ENCODE data around the gene ARHGAP4.
A peak's percentile ranks its signal among the peaks of the same experiment; 100 is the strongest.

Gene ARHGAP4

DNA sequence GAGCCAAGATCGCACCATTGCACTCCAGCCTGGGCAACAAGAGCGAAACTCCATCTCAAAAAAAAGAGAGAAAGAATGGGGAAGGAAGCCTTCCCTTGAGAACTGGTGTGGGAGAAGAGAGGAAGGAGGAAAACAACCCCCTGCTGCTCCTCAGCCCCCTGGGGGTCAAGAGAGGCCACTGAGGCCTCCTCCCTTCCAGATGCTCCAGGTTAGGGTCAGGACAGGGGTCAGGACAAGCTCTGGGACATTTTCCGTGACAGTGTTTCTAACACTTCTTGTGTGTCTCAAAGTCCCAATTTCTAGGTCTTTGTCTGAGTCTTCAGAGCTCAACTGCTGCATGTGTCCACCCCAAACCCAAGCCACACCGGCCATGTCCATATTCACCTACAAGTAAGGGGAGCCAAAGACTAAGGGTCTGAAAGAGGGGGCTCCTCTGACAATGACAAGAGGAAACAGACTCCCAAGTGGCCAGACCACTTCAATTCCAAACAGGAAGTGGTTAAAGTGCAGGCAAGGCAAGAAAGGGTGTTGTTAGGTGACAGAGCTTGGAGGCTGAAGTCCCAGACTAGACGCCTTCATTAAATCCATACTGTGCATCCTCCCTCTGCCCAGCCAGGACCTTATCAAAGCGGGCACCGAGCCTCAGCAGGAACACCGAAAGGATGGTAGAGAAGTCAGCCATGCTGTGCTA is 48.3 kb downstream of the ARHGAP4 start:
- no peak for DNase-seq

GRCh38 chrX:153876112-153876491 is 50.0 kb downstream of the ARHGAP4 start:
- no peak for DNase-seq

DNA sequence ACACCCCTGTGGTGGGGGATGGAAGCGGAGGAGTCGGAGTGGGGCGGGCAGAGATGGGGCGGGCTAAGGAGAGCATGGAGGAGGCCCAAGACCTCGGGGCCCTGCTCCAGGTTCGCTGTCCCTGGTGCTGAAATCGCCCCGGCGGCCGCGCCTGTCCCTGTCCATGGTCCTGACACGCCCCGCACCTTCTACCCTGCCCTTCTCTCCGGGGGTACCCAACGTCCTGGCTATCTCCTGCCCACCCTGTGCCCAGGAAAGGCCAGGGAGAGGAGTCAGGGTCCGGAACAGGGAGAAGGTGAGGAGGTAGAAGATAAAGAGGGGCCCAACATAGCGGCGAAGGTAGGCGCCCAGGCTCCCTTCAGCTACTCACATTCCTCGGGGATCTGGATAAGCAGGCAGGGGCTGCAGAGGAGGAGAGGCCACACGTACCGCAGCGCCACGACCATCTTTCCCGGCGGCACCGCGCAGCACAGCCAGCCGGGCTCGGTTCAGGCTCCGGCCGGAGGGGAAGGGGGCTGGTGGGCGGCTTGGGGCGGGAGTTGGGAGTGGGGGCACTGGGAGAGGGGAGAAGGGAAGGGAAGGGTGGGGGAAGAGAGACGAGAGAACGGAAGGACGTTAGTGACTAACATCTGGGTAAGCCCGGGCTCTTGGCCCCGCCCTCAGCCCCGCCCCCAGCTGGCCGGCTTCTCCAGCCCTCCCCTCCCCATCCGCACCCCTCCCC is 50.5 kb downstream of the ARHGAP4 start:
- DNase-seq = peak; percentile 11 to 20

DNA sequence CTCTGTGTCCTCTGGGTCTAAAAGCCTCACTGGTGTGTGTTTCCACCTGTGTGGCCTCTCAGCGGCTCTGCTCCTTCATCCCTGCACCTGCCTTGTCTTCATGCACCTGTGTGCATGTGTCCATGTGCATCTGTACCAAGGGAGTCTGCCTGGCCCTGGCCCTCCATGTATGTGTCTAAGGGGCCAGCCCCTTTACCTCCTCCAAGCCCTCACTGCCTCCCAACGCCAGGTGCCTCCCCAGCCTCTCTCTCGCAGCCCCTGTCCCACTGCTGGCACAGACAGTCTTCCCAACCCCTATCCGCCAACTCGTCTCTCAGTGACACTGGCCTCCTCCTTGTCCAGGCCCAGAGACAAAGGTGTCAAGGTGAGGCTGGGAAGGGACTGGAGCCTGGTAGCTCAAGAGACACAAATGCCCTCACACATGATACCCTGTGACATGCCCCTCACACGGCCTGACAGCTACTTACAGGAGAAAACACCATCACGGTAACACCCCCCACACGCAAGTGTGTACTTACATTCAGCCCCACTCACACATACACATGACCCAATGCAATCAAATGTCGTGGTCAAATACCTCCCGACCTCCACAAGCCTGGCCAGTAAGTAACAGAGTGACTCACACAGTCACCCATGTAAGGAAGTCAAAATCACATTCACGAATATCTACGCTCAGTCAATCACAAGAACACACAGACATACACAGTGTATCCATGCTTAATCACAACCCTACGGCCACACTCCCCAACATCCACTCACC is 51.5 kb downstream of the ARHGAP4 start:
- no peak for DNase-seq

- DNase-seq = no peak
Measured at GRCh38 chrX:153874085-153874365, 52.0 kb downstream of the ARHGAP4 start.

- no peak for DNase-seq
Measured at GRCh38 chrX:153873282-153874084, 52.6 kb downstream of the ARHGAP4 start.

- no peak for DNase-seq
Measured at GRCh38 chrX:153871946-153872878, 53.9 kb downstream of the ARHGAP4 start.

DNA sequence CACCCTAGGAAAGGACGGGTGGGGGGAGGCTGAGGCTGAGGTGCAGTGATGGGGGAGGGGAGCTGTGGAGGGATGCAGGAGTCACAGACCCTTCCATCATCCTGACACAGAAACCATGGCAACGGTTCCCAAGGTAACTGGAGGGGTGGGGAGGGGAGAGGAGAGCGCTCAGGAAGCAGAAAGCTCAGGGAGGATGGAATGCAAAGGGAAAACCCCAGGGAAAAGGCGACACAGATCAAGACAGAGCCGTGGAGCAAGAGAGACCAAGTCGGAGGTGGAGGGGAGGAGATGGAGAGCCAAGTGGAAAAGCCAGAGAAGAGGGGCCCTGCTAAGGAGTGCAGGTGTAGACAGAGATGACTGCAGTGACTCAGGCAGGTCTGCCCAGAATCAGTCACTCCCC is 54.6 kb downstream of the ARHGAP4 start:
- no peak for DNase-seq

DNA sequence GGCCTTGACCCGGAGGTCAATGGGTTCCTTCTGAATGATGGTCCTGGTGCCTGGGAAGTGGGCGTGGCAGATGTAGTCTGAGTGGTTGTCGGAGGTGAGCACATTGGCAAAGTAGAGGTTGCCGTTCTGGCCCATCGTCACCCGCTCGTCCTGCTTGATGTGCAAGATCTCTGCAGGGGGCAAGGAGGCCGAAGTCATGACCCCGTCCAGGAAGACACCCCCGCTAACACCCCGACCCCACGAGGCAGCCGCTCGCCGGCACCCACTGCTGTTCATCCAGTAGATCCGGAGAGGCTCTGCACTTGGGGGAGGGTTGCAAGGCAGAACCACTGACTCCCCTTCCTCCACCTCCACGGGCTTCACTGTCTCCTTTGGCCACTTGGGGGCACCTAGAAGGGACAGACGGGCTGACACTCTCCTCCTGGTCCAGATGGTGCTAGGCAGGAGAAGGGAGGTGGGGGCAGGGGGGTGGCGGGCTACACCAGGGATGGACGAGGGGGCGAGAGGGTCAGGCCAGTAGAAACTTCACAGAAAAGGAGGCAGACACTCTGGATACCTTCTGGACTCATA is 55.2 kb downstream of the ARHGAP4 start:
- DNase-seq = no peak

GRCh38 chrX:153870288-153870690 is 55.8 kb downstream of the ARHGAP4 start:
- no peak for DNase-seq

DNA sequence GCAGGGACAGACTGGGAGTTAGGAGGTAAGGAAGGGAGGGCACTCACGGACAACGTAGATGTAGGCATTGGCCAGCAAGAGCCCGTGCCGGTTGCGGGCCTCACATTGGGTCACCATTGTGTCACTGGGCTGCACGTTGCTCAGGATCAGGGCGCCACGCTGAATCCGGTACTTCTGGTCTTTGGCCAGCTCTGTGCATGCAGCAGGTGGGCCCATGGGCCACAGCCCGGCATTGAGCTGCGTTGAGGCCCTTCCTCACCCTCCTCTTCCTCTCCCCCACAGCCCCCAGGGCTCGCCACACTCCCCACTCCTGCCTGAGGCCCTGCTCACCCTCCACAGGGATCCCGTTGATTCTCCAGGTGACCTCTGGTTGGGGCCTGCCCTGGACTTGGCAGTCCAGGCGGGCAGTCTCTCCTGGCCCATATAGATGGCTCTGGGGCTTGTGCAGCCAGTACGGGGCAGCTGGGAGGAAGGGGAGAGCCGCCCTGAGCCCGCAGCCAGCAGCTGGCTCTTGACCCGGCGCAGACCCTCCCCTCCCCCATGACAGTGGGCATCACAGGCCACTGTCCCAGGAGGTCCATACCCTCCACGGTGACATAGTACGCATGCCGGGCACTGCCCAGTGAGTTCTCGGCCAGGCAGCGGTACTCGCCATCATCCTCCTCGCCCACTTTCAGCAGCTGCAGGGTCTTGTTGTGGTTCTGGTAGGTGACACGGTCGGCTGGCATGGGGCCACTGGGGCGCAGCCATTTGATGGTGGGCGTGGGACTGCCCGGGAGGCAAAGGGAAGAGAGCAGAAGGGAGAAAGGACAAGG is 56.4 kb downstream of the ARHGAP4 start:
- no peak for DNase-seq

GRCh38 chrX:153868576-153869472 is 57.2 kb downstream of the ARHGAP4 start:
- no peak for DNase-seq

GRCh38 chrX:153867671-153868070 is 58.4 kb downstream of the ARHGAP4 start:
- no peak for DNase-seq

DNA sequence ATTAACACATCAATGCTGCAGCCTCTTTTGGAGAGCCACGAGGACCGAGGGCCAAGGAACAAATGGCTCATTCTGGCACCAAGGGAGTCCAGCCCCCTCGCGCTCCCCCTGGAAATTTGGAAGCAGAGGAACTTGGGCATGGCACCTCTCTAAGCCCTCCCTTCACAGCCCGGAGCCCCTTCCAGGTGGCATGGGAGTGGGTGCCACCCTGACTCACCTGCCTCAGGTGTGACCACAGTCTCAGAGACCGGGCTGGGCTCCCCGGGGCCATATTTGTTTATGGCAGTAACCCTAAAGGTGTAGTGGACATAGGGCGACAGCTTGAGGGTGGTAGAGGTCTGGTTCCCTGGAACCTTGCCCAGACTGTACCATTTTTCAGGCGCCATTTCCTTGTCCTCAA is 58.9 kb downstream of the ARHGAP4 start:
- no peak for DNase-seq

DNA sequence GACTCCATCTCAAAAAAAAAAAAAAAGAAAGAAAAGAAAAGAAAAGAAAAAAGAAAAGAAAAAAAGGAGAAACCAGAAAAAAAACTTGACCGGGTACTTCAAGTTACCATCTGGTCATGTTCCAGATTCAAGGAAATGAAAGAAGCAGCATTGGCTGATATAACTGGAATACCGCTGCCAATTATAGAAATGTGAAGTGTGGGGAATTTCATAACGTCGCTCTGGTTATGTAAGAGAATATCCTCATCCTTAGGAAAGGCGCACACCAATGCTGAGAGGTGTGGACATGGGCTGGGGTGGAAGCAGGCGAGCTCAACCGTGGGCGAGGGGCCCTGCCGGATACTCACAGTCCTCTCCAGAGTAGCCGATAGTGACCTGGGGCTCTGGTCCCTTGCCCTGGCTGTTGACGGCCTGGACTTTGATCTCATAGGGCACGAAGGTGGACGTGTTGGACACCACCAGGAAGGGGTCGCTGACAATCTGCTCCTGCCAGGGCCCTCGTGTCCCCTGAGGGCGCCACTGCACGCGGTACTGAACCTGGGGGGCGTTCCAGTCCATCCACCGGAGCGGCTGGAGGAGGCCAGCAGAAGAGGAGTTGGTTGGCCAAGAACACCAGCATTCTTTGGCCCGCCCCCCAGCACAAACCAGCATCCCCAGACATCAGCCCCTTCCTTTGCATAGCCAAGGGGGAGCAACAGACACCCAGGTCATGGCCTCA is 59.6 kb downstream of the ARHGAP4 start:
- DNase-seq = no peak

DNA sequence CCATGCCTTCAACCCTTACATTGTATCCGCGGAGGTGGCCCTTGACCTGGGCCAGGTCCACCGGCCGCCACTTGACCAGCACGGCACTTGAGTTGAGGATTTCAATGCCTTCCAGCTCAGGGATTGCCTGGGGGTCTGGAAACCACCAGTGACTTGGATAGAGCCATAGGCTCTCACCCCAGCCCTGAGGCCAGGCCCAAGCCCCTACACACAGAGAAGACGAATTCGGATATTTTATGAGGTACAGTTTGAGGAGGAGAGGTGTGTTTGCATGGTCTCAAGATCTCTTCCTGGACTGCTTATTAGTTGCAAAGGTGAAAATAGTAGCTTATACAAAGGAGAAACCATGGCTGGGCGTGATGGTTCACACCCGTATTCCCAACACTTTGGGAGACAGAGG is 60.4 kb downstream of the ARHGAP4 start:
- DNase-seq = no peak

DNA sequence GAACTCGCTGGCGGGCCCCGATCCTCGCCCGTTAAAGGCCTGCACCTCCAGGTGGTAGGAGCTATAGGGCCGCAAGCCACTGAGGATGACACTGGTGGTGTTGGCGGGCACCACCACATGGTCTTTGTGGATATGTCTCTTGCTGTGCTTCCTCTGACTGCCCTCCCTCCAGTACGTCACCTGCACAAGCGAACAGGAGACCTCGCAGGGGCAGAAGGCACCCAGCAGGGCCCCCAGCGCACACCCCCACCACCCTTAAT is 60.8 kb downstream of the ARHGAP4 start:
- no peak for DNase-seq

GRCh38 chrX:153864561-153865320 is 61.3 kb downstream of the ARHGAP4 start:
- no peak for DNase-seq

- DNase-seq = no peak
Measured at GRCh38 chrX:153864101-153864500, 62.0 kb downstream of the ARHGAP4 start.
